ENCODE data around the gene KBTBD2. TPM values are rescaled to one million over a fixed set of nuclear protein-coding genes. Genes with fewer than 3 reads are reported as not detected.

The KBTBD2 gene
- total RNA-seq, 1 experiment from 2014 or later = 58.7 TPM

Other genes with a start within 250 kb of the KBTBD2 start
- 124 and 160 TPM in 2 replicates for gene FKBP9, start 65.7 kb upstream of the KBTBD2 start, total RNA-seq (2022)
- gene NT5C3A, start 171.0 kb upstream of the KBTBD2 start, total RNA-seq (2022) = 77.7 and 127 TPM in 2 replicates
- gene RP9, start 217.6 kb upstream of the KBTBD2 start, total RNA-seq (2022) = 30.9 and 37.2 TPM in 2 replicates
- 9.4 and 13.0 TPM in 2 replicates for gene BBS9, start 237.8 kb upstream of the KBTBD2 start, total RNA-seq (2022)